Tibial nerve (tissue), 4 donors: ENCODE data around the gene RNF183. TPM values are rescaled to one million over a fixed set of nuclear protein-coding genes. Genes with fewer than 3 reads are reported as not detected.

Experiments used
- DNase-seq, 2 donors: peaks; one replicate each; pipeline ENCODE4 v3.0.0-alpha.2; 2019; ENCODE audit warnings: low spot score in 2 of 2
- H3K27ac ChIP-seq, 4 donors: fragments of 200-600 bp; sonication (generic) in 3 of 4; one replicate each; pipeline ENCODE4 v1.5.1; 2017 to 2019; ENCODE audit warnings: mild to moderate bottlenecking in 1 of 4
- H3K27me3 ChIP-seq, 2 donors: fragments of 200-600 bp; sonication (generic) in 1 of 2; one replicate each; pipeline versions ENCODE4 v1.5.1 to v1.6.0; 2017 to 2019
- H3K36me3 ChIP-seq, 3 donors: fragments of 200-600 bp; sonication (generic); one replicate each; pipeline ENCODE4 v1.5.1; 2018 to 2019
- H3K4me1 ChIP-seq, 4 donors: fragments of 200-600 bp; sonication (generic) in 3 of 4; one replicate each; pipeline ENCODE4 v1.5.1; 2017 to 2019
- H3K4me3 ChIP-seq, 4 donors: fragments of 200-600 bp; sonication (generic) in 3 of 4; one replicate each; pipeline ENCODE4 v1.5.1; 2017 to 2019; ENCODE audit warnings: mild to moderate bottlenecking in 1 of 4, moderate library complexity in 1 of 4
- H3K9me3 ChIP-seq, 4 donors: fragments of 200-600 bp; sonication (generic) in 3 of 4; one replicate each; pipeline ENCODE4 v1.5.1; 2017 to 2019
- CTCF ChIP-seq, 5 experiments: fragments of 200-600 bp in 3 of 5; fragments of 450-650 bp in 2 of 5; sonication (generic) in 3 of 5; IDR thresholded peaks; one replicate each; pipeline ENCODE4 v1.5.1; 2016 to 2019; ENCODE audit warnings: antibody characterized with exemption in 5 of 5, mild to moderate bottlenecking in 3 of 5, moderate library complexity in 2 of 5
- EP300 ChIP-seq, 2 donors: sonication (generic); formaldehyde crosslinking; IDR thresholded peaks; one replicate each; pipeline ENCODE4 v1.6.1; 2017; ENCODE audit warnings: antibody characterized with exemption in 2 of 2, mild to moderate bottlenecking in 1 of 2
- POLR2A ChIP-seq, 2 donors: fragments of 450-650 bp; IDR thresholded peaks; one replicate each; pipeline ENCODE4 v1.6.1; 2017; ENCODE audit warnings: antibody characterized with exemption in 2 of 2, mild to moderate bottlenecking in 2 of 2, moderate library complexity in 2 of 2
- WGBS, 2 donors: methylation state at CpG; one replicate each; pipeline ENCODE4 v1.1.5; 2018; 5-methylcytosine and 5-hydroxymethylcytosine counted together
- total RNA-seq, 4 donors: library from RNA; depleted of rRNA; stranded (reverse); fragments of >200 nt; gene quantifications; one replicate each; pipeline ENCODE4 v1.1.0, GENCODE V29; 2016

The RNF183 gene
- total RNA-seq, 4 donors from 2014 or later, result 0.20 TPM; not detected in 3

GRCh38 chr9:113350107-113350661 lies 47.0 kb upstream of the RNF183 start:
- TF ChIP-seq EP300 (IDR thresholded peaks at IDR 0.05) (no peak), CTCF (IDR thresholded peaks at IDR 0.05) (no peak), POLR2A (IDR thresholded peaks at IDR 0.05) (no peak)
- Histone ChIP-seq H3K27me3 (peaks cover 0 to 34% of the 10 kb centered on the region in 2 donors), H3K4me1 (peaks cover 0 to 17% (median 12%) of the 10 kb centered on the region in 4 donors), H3K36me3 (no peaks in the 10 kb centered on the region), H3K9me3 (no peaks in the 10 kb centered on the region), H3K27ac (no peak overlapping the region), H3K4me3 (peak overlapping the region; percentile 20 to 55 (median 33))
- 17 to 23% methylated on average over 14 of the region's 14 CpGs for WGBS, 2 donors
- no peak for DNase-seq

GRCh38 chr9:113349445-113350094 lies 46.4 kb upstream of the RNF183 start, which contains the start of gene BSPRY:
Gene BSPRY (plus strand): TSS chr9:113349541. CDS start chr9:113349580, 39 bp downstream.
- peaks cover 0 to 34% of the 10 kb centered on the region in 2 donors for H3K27me3 ChIP-seq
- H3K27ac ChIP-seq, result peak within 1 kb of the TSS in 1 of 4 donors; percentile 55
- peaks cover 0 to 22% (median 12%) of the 10 kb centered on the region in 4 donors for H3K4me1 ChIP-seq
- no peaks in the 10 kb centered on the region for H3K36me3 ChIP-seq
- H3K9me3 ChIP-seq, result no peaks in the 10 kb centered on the region
- WGBS, 2 donors, result 3 to 4% methylated on average over 43 to 49 of the region's 71 CpGs
- no peak for DNase-seq
- peak within 1 kb of the TSS; percentile 20 to 55 (median 33) for H3K4me3 ChIP-seq
- no peak for TF ChIP-seq POLR2A (IDR thresholded peaks at IDR 0.05)
- no peak for TF ChIP-seq CTCF (IDR thresholded peaks at IDR 0.05)
- no peak for TF ChIP-seq EP300 (IDR thresholded peaks at IDR 0.05)

- Histone ChIP-seq H3K4me3 (peak overlapping the region in 3 of 4 donors; percentile 21 to 55 (median 45)), H3K4me1 (peaks cover 0 to 22% (median 13%) of the 10 kb centered on the region in 4 donors), H3K9me3 (no peaks in the 10 kb centered on the region), H3K27me3 (peaks cover 0 to 34% of the 10 kb centered on the region in 2 donors), H3K36me3 (no peaks in the 10 kb centered on the region), H3K27ac (no peak overlapping the region)
- TF ChIP-seq EP300 (IDR thresholded peaks at IDR 0.05) (no peak), POLR2A (IDR thresholded peaks at IDR 0.05) (no peak), CTCF (IDR thresholded peaks at IDR 0.05) (no peak)
- 27 to 35% methylated on average over 13 of the region's 13 CpGs for WGBS, 2 donors
- no peak for DNase-seq
Measured at GRCh38 chr9:113349066-113349444, 45.9 kb upstream of the RNF183 start.

- TF ChIP-seq CTCF (IDR thresholded peaks at IDR 0.05) (no peak), EP300 (IDR thresholded peaks at IDR 0.05) (no peak), POLR2A (IDR thresholded peaks at IDR 0.05) (no peak)
- H3K4me1 ChIP-seq, result peaks cover 0 to 25% (median 14%) of the 10 kb centered on the region in 4 donors
- no peak overlapping the region for H3K4me3 ChIP-seq
- peaks cover 0 to 34% of the 10 kb centered on the region in 2 donors for H3K27me3 ChIP-seq
- H3K36me3 ChIP-seq, result no peaks in the 10 kb centered on the region
- WGBS, 2 donors, result 81 to 85% methylated on average over 3 of the region's 3 CpGs
- H3K27ac ChIP-seq, result no peak overlapping the region
- no peaks in the 10 kb centered on the region for H3K9me3 ChIP-seq
- DNase-seq, result no peak
Measured at GRCh38 chr9:113348437-113348836, 45.3 kb upstream of the RNF183 start.

- peak overlapping the region in 2 of 4 donors; percentile 4 to 86 for H3K27ac ChIP-seq
- WGBS, 2 donors, result 30 to 35% methylated on average over 1 of the region's 1 CpG
- no peak for TF ChIP-seq EP300 (IDR thresholded peaks at IDR 0.05)
- TF ChIP-seq POLR2A (IDR thresholded peaks at IDR 0.05), result no peak
- TF ChIP-seq CTCF (IDR thresholded peaks at IDR 0.05), result no peak
- H3K4me1 ChIP-seq, result peaks cover 0 to 31% (median 14%) of the 10 kb centered on the region in 4 donors
- H3K27me3 ChIP-seq, result peaks cover 0 to 11% of the 10 kb centered on the region in 2 donors
- no peaks in the 10 kb centered on the region for H3K9me3 ChIP-seq
- no peak for DNase-seq
- H3K36me3 ChIP-seq, result no peaks in the 10 kb centered on the region
- H3K4me3 ChIP-seq, result no peak overlapping the region
Measured at GRCh38 chr9:113345671-113346070, 42.5 kb upstream of the RNF183 start.
